Esophagus muscularis mucosa (tissue), 3 donors: ENCODE data around the gene CARNS1.

Experiments
- CTCF ChIP-seq, 3 experiments: fragments of 200-600 bp in 2 of 3; fragments of 450-650 bp in 1 of 3; sonication (generic) in 2 of 3; IDR thresholded peaks; one replicate each; pipeline ENCODE4 v1.5.1; 2017 to 2019; ENCODE audit warnings: antibody characterized with exemption in 3 of 3, mild to moderate bottlenecking in 2 of 3, moderate library complexity in 1 of 3
- POLR2AphosphoS5 ChIP-seq, 2 donors: sonication (generic); formaldehyde crosslinking; IDR thresholded peaks; one replicate each; pipeline ENCODE4 v1.6.1; 2017; ENCODE audit warnings: antibody characterized with exemption in 2 of 2

DNA sequence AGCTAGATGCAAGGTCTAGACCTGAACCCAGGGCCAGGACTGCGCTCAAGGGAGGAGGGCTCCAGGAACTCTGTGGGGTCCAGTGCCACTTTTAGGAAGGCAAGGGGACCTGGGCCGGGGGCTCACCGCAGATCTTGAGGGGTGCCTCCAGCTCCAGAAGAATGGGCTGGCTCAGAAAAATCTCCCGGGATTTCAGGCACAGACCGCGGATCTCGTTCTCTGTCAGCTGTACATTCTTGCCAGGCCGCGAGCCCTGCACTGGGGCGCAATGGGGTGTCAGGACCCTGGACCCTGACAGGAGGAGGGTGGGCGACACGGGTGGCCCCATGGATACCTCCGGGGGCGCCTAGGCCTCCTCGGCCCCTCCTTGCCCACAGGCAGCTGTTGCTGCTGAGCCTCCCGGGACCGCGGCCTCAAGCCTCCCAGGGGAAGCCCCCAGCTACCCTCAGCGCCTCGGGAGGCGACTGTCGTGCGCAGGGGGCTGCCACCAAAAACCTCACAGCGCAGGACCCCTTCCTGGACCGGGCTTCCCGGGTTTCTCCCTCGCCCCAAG is 14.5 kb upstream of the CARNS1 start:
- TF ChIP-seq CTCF (IDR thresholded peaks at IDR 0.05) (no peak), POLR2AphosphoS5 (IDR thresholded peaks at IDR 0.05) (no peak)
